Adrenal gland (tissue), 5 donors: ENCODE measurements around the gene IGFBP4.

ENCODE experiments used
- POLR2A ChIP-seq, 2 donors: fragments of 450-650 bp; IDR thresholded peaks; one replicate each; pipeline ENCODE4 v1.6.1; 2017; ENCODE audit warnings: antibody characterized with exemption in 2 of 2, mild to moderate bottlenecking in 2 of 2, moderate library complexity in 1 of 2
- TF ChIP-seq, protein P1 (sequence below), 6 experiments: fragments of 450-650 bp in 4 of 6; fragments of 200-600 bp in 2 of 6; sonication (generic) in 1 of 6; IDR thresholded peaks; 1 replicate in 5 of 6; 2 replicates in 1 of 6; pipeline versions ENCODE4 v1.5.1 to v1.8.0; 2016 to 2021; ENCODE audit warnings: antibody characterized with exemption in 6 of 6, mild to moderate bottlenecking in 2 of 6, moderate library complexity in 1 of 6
- donor health status: DM: no; HTN: no; CAD: no.

DNA sequence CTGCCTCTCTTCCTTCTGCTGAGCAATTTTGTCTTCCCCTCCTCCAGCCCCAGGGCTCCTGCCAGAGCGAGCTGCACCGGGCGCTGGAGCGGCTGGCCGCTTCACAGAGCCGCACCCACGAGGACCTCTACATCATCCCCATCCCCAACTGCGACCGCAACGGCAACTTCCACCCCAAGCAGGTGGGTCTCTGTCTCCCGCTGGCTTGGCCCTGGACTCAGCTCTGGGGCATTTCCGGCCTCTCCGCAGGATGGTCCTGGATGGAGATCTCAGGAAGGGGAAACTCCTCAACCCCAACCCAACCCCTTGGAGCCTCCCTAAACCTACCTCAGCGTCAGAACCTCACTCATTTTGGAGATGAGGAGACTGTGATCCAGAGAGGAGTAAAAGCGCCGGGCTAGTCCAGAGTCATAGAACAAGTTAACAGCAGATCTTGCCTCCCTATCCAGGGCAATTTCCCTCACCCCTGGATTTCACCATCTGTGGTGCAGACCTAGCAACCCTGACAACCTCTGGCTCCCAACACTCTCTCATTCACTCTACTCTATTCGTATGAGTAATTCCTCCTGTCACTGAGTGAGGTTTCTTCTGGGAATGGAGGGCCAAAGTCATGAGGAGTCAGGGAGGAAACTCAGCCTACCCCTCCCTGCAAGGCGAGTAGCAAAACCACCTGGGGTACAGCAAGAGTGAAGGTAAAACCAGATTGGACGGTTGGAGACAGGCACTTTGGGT is 10.8 kb downstream of the IGFBP4 start:
- TF ChIP-seq, protein P1, sequence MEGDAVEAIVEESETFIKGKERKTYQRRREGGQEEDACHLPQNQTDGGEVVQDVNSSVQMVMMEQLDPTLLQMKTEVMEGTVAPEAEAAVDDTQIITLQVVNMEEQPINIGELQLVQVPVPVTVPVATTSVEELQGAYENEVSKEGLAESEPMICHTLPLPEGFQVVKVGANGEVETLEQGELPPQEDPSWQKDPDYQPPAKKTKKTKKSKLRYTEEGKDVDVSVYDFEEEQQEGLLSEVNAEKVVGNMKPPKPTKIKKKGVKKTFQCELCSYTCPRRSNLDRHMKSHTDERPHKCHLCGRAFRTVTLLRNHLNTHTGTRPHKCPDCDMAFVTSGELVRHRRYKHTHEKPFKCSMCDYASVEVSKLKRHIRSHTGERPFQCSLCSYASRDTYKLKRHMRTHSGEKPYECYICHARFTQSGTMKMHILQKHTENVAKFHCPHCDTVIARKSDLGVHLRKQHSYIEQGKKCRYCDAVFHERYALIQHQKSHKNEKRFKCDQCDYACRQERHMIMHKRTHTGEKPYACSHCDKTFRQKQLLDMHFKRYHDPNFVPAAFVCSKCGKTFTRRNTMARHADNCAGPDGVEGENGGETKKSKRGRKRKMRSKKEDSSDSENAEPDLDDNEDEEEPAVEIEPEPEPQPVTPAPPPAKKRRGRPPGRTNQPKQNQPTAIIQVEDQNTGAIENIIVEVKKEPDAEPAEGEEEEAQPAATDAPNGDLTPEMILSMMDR (IDR thresholded peaks at IDR 0.05), result no peak
- TF ChIP-seq POLR2A (IDR thresholded peaks at IDR 0.05), result no peak
